GM18507 (cell line): ENCODE results near the gene RAMACL.

Experiments used
- DNase-seq: peaks from one replicate; pipeline ENCODE4 v3.0.0; 2011; ENCODE audit warnings: low read depth; ENCODE audit not compliant: insufficient read length; ENCODE audit errors: extremely low spot score
- FAIRE-seq: peaks from 2 replicates; lab custom pipeline; 2011; peaks lifted over from hg19 to GRCh38; lab: Jason Lieb, UNC

RAMACL gene

DNA sequence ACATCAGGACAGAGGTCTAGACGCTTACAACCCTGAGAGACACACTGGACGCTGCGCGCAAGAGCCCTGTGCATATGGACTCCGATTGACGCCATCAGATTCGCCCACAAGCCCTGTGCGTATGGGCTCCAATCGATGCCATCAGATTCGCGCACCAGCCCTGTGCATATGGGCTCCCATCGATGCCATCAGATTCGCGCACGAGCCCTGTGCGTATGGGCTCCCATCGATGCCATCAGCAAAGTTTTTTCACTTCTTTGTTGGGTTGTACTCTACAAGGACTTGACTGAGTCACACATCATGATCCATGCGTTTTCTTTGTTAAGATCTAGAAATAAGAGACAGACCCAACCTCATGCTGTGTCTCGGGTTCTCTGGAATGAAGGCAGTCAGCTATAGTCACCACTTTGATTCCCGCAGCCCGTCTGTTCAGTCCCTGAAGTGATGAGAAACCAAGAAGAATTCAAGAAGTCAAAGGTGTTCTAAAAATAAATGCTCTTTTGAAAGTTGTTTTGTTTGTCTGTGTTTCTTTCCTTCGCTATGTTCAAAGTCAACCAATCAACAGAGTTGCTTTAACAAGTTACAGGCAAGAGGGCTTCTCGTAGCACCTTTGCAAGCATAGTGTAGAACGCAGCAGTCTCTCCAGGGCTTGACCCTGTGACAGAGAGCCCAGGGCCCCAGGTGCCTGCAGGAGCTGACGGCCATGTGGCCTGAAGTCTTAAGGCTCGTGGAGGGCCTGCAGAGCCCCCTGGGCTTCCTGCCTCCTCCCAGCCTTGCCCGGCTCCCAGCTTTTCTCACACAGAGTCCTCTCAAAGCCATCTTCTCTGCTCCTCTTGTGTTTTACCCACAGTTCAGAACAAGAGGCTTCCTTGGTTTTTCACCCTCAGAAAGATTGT is 32.6 kb upstream of the RAMACL start:
- FAIRE-seq (no peak), DNase-seq (no peak)

DNA sequence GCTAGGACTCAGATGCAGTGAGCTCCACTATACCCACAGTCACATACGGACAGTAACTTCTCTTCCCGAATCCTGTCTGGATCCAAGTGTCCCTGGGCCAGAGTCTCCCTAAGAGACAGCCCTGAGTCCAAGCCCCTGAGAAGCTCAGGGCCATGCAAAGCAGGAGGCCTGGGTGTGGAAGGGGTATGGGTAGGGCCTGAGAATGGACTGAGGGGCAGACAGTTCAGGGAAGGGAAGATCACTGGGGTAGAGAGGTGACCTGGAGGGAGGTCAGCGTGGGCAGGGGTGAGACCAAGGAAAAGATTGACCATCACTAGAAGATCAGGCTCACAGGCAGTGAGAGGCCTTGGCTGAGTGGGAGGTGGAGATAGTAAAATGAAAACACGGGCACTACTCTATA is 31.8 kb upstream of the RAMACL start:
- DNase-seq: no peak
- no peak for FAIRE-seq

DNA sequence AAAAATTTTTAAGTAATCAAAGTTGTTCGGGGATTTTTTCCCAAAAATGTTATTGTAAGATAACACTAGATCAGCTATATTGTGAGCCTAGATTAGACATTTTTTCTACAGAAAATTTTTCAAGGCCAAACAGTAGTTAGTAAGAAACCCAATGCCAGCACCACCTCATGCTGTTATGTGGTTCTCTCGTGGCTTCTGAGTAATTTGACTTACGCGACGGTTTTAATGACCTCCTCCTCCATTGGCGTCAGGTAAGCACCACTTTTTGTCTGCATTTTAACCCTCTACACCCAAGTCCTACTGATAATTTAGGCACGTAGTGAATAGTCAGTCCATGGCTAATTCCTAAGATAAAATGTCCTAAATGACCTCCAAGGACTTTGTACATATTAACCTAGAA is 30.9 kb upstream of the RAMACL start:
- DNase-seq (no peak), FAIRE-seq (no peak)

DNA sequence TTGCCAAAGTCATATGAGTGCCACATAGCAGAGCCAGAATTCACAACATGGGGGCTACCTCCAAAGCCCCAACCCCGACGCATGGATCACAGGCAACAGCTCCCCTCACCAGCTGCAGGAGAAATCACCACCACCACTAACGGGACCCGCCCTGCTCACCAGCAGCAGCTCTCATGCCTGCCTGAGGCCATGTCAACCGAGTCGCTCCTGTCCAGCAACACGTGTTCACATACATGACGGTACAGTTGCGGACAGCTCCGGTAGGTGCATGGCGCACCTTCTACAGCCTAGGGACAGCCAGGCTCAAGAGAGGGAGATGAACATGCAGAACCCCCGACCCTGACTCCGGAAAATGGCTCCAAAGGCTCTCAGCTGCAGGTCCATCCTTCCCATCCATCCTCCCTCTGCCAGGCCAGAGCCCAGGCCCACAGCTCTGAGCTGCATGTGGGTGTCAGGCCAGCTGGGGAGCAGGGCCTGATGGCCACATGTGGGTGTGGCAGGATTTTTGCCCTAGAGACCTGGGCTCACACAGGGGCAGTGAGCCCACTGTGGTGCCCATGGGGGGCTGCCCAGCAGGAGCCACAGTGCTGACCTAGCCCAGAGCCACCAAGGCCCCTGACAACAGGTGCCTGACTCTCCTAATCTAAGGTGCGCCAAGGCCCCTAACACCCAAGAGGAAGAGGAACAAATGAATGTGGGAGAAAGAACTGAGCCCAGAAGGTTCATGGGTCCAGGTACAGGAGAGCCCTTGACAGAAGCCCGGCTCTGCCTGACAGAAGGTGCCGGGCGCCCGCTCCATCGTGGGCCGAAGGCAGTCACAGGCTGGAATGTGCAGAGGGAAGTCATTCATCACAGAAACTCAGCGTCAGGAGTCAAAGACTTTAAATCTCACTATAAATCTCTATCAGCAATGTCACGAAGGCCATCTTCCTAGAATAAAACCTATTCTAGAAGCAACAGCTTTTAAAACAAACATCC is 30.1 kb upstream of the RAMACL start:
- FAIRE-seq (no peak), DNase-seq (no peak)

DNA sequence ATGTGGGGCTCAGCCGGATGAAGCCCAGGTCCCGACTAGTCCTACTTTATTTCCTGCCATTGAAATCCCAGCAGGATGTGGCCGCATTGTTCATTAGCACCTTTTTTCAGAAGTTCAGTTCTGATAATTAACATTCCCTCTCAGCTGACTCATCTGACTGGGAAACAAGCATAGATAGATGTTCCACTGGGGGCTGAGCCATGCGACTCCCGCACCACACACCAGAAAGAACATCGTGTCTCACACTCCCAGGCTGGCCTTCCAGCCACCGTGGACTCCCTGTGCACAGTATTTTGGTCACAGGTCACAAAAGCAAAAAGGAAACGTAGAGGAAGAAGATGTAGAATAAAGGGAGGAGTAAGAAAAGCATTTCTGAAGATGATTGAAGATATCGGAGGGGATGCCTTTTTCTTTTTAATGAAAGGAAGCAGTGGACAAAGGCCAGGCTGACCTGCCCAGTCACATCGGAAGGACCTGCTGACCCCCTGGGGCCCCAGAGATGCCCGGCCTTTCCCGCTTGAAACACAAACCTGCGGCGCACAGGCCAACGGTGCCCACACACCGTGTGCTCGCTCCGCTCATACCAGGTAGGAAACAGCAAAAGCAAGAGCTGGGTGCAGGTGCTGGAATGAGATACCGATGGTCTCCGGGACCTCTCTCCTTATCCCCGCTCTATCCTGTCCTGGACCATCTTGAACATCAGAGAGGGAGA is 28.7 kb upstream of the RAMACL start:
- FAIRE-seq (no peak), DNase-seq (no peak)

DNA sequence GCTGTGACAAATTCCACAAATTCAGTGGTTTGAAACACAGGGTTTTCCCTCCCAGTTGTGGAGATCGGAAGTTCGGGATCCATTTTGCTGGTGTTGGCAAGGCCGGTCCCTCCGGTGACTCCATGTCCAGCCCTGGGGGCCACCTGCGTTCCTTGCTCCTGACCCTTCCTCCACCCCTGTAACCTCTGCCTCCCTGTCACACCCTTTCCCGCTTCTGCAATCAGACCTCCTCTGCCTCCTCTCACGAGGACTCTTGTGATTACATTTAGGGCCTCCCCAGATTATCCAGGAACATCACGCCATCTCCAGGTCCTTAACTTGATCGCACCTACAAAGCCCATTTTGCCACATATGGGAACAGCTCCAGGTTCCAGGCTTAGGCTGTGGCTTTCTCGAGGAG is 28.1 kb upstream of the RAMACL start:
- no peak for FAIRE-seq

DNA sequence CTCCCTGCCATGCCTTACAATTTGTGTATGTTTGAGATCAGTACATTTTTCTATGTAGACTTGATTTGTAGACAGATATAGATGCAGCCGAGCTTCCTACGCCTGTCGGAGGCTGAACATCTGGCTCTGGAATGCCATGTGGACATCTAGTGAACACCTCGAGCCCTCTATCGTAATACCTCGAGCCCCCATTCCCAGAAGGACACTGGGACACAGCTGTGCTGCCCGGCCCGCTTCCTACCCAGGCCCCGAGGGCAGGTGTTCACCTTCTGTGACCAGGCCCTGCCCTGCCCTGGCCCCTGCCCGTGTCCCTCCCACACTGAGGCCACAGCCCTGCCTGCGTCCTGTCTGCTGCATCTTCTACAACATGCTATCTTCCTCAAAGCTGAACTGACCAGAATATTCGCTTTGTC is 27.7 kb upstream of the RAMACL start:
- DNase-seq (no peak), FAIRE-seq (no peak)

More for the DNA sequence above, 28.1 kb upstream of the RAMACL start:
- DNase-seq: no peak

DNA sequence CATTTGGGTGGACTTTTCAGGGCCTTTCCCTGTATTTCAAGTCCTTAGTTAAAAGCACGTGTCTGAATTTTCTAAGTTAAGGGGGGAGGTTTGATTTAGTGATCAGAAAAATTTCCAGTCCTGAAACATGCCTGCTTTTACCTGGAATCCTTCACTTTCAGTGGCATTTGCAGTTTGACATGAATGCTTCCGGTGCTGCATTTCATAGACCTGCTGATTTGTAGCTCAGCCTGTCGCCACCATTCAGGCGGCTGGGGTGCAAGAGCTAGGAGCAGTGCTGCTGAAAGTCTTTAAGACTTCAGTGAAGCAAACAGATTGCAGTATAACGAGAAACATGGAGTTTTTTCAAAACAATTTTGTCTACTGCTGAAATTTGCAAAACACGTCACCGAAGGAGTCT is 26.5 kb upstream of the RAMACL start:
- FAIRE-seq (no peak), DNase-seq (no peak)

DNA sequence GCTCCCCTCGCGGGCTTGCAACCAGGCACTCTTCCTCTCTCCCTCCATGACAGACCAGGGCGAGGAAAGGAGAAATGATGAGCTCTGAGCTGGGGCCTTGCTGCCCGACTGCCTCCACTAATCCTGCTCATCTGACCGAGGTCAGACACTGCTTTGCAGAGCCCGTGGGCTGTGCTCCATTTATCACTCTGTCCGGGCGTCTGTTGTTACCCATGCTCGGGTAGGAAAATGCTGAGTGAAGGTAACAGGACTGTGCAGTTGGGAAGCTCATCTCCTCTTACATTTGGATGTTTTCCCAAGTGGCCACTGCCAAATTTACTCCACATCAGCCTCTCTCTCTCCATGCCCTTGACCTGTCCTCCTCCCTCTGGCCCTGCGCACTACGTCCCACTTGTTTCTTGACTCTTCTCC is 26.0 kb upstream of the RAMACL start:
- FAIRE-seq: no peak

DNA sequence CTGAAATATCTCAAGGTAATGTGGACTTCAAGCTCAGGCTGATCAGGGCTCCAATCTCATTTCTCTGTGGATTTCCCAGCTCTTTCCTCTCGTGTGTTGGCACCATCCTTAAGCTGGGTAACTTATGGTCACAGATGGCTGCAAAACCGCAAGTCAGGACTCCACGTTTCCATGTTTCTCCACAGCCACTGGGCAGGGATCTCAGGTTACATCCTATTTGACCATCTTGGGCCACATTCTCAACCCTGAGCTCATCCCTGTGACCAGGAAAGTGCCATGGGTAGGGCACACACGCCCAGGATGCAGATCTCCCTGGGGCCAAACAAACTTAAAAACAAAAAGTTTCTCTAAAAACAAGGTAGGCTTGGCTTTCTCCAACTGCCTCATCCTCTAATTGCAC is 25.2 kb upstream of the RAMACL start:
- FAIRE-seq (no peak), DNase-seq (no peak)

More for the DNA sequence above, 26.0 kb upstream of the RAMACL start:
- DNase-seq: no peak

DNA sequence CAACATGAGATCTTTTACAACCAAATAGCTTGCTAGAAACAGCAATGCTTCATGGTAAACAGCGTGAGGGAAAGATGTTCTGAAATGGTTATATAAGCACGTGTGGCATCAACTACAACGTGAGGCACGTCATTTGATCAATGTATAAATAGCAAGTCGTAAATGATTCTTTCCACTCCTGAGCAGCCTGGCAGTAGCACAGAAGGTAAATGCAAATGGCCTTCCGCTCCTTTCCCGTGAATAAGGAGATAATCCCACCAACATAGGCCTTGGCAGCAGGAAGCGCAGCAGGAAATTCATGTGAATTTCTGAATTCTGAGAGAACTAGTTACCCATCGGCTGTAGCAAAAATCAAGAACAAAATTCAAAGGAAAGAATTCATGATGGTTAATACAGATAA is 23.6 kb upstream of the RAMACL start:
- DNase-seq (no peak), FAIRE-seq (no peak)

DNA sequence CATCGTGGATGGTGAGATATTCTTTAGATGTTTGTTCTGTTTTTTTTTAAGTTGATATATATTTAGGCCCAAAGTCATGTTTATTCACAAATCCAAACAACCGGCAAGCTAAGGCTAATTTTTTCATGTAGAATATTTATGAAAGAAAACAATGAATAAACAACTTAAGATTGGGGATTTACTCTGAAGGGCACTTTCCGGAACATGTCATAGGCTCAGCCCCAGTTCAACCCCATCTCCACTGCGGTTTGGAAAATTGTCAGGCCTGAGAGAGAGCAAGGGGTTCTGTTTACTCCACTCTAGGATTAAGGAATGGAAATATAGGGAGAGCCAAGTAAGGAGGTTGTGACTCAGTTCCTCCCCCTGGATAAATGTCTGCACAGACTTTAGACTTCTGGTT is 22.3 kb upstream of the RAMACL start:
- no peak for FAIRE-seq
- no peak for DNase-seq

DNA sequence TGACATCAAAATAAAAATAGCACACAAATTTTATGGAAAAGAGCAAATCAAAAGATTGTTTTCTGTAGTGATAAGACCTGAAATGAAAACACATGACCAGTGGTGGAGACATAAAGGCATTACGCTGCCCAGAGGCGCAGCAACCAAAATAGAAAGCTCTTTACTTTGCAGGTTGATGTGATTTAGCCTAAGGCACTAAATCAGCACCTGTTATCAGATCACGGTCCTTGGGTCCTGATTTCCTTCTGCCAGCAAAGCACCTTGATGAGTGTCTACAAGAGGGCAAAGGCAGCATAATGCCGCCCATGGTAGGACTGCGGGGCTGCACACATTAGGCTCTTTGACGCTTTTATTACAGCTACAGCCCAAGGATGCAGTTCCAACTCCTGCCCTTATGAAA is 19.3 kb upstream of the RAMACL start:
- no peak for FAIRE-seq
- no peak for DNase-seq

DNA sequence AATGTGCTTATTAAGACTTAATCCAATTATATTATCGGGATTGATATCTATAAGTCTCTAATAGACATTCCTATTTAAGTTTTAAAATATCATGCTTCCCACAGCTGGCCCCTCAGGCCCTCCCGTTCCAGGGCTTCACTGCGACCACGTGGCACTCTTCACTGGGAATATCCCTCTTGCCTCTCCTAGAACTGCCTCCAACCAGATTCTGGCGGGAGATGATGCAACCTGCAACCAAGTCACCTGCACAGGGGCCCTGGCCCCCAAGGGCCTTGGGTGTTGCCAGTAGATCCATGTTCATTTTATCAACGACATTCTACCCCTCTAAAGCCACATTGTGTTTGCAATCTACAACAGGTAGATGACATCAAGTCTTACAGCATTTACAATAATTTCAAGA is 18.4 kb upstream of the RAMACL start:
- FAIRE-seq: no peak
- no peak for DNase-seq

DNA sequence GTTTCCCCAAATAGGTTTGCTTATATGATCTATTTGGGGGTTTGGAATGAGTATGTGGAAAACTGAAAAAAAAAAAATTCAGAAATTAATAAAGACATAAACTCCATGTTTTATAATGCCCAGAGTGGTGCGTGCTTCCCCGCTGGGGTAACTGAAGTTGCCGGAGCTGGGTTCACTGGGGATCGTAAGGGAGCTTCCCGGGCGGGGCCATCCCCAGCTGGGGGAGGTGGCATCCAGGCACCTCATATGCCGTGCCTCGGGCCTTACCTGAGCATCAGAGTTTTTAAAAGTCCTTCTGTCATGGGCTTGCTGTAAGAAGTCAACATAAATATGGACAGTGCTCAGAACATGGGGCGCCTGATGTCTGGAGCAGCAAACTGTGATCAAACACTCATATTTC is 17.9 kb upstream of the RAMACL start:
- no peak for FAIRE-seq
- DNase-seq: no peak

DNA sequence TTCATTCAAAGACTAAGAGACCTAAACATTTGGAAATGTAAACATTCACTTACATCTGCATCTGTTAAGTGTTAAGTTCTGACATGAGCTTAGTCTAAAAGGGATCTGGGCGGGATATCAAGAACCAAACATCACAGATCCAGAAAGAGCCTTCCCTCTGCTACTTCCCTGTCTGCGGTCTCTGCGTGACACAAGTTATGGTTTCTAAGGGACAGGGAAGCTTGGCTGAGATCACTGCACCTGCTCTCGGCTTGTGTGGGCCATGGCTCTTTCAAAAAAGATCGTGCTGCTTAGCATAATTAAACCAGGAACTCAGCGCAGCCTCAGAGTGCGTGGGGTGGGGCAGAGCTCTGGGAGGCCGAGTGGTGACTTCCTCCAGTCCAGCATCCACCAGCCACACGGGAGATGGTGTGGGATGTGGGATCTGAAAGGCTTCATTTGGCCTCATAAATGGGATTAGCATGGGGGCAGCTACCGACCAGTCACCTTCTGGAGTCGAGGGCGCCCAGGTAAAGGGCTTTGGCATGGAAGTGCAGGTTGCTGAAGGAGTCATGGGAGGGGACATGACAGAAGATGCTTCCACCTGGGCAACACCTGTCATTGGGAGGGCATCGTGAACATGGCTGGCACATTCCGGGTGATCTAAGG is 16.7 kb upstream of the RAMACL start:
- FAIRE-seq (no peak), DNase-seq (no peak)

DNA sequence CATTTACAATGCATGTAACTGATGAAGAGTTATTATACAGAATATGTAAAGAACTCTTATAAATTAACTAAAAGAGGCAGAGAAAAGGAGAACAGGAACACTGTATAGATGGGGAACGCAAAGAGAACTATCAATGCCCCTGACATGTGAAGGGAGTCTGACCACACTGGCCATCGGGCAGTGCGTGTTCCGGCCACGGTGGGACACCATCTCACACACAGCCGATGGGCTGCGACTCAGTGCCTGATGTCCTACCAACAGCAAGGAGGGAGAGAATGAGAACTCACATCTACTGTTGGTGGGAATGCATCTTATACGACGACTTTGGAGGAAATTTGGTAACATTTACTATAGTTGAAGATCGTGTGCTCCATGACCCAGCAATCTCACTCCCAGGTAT is 15.5 kb upstream of the RAMACL start:
- DNase-seq (no peak), FAIRE-seq (no peak)

DNA sequence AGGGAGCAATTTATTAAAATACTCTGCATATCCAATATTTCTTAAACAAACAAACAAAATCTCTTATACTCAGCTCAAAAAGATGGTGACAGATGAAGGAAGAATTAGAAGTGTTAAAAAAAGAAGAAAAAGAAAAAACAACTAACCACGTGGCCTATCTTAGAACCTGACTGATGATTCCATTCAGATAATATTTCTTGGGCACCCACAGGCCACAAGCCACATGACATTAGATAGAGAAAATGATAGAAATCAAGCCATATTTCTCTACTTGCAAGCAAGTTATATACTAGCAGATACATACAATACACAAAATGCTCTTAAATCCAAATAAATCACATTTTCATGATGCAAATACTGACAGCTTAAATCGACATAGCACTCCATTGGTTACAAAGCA is 14.5 kb upstream of the RAMACL start:
- no peak for DNase-seq
- no peak for FAIRE-seq

DNA sequence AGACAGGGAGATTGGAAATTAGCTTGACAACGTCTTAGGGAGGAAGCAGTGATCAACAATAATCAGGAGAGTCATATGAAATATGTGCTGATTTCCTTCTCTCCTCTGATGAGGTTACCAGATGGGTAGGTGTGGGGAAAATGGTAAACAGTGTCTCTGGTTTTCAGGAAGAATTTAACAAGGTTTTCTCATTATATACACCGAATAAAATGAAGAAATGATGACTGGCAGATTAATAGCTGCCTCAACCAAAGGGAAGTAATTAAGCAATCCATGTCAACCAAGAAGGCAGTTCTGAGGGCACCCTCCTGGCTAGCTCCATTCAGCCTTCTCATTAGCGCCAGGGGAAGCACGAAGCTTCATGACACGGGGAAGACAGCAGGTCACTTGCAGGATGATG is 12.7 kb upstream of the RAMACL start:
- FAIRE-seq: no peak
- DNase-seq: no peak
